SH-SY5Y (cell line): Measurements from ENCODE around the gene ROBO1.

Source experiments
- GATA2 ChIP-seq: IDR thresholded peaks from 2 replicates; pipeline ENCODE4 v1.6.1; 2011; ENCODE audit warnings: mild to moderate bottlenecking, low read depth, low read length
- GATA3 ChIP-seq: IDR thresholded peaks from 2 replicates; pipeline ENCODE4 v1.6.1; 2011; ENCODE audit warnings: low read depth, mild to moderate bottlenecking, low read length, moderate library complexity

GRCh38 chr3:79011821-79012529, 755.8 kb downstream of the ROBO1 start:
- TF ChIP-seq GATA2 (no peak), GATA3 (no peak)
